GM23248 (cell line): ENCODE measurements around the gene RC3H1. TPM values are rescaled to one million over a fixed set of nuclear protein-coding genes. Genes with fewer than 3 reads are reported as not detected.

Source experiments
- DNase-seq: peaks from one replicate; pipeline ENCODE4 v3.0.0-alpha.2; 2015
- H2AFZ ChIP-seq: fragments of 200-600 bp; sonication (generic); 2 replicates; pipeline ENCODE4 v1.6.1; 2016; ENCODE audit warnings: antibody characterized with exemption
- H3F3A ChIP-seq: fragments of 200-600 bp; sonication (generic); 2 replicates; pipeline ENCODE4 v1.6.1; 2016; ENCODE audit warnings: mild to moderate bottlenecking, antibody characterized with exemption, mixed run types; ENCODE audit not compliant: insufficient read depth
- H3K27ac ChIP-seq: fragments of 200-600 bp; sonication (generic); 2 replicates; pipeline ENCODE4 v1.5.1; 2016; ENCODE audit warnings: mild to moderate bottlenecking
- H3K27me3 ChIP-seq: fragments of 200-600 bp; sonication (generic); replicated peaks from 2 replicates; pipeline ENCODE4 v1.6.1; 2016; ENCODE audit warnings: mild to moderate bottlenecking; ENCODE audit not compliant: insufficient read depth
- H3K36me3 ChIP-seq: fragments of 200-600 bp; sonication (generic); 2 replicates; pipeline ENCODE4 v1.6.1; 2016; ENCODE audit warnings: low read depth, mild to moderate bottlenecking
- H3K4me1 ChIP-seq: fragments of 200-600 bp; sonication (generic); 2 replicates; pipeline ENCODE4 v1.6.1; 2016; ENCODE audit warnings: mild to moderate bottlenecking; ENCODE audit not compliant: insufficient read depth
- H3K4me2 ChIP-seq: fragments of 200-600 bp; sonication (generic); one replicate; pipeline ENCODE4 v1.6.1; 2016; ENCODE audit warnings: mild to moderate bottlenecking; ENCODE audit not compliant: unreplicated experiment
- H3K4me3 ChIP-seq: fragments of 200-600 bp; sonication (generic); 2 replicates; pipeline ENCODE4 v1.5.1; 2016; ENCODE audit warnings: mild to moderate bottlenecking
- H3K79me2 ChIP-seq: fragments of 200-600 bp; sonication (generic); 2 replicates; pipeline ENCODE4 v1.6.1; 2016; ENCODE audit warnings: mild to moderate bottlenecking; ENCODE audit not compliant: insufficient read depth
- H3K9ac ChIP-seq: fragments of 200-600 bp; sonication (generic); 2 replicates; pipeline ENCODE4 v1.6.1; 2016; ENCODE audit warnings: mild to moderate bottlenecking
- H3K9me2 ChIP-seq: fragments of 200-600 bp; sonication (generic); 2 replicates; pipeline ENCODE4 v1.6.1; 2016; ENCODE audit warnings: mixed run types, mild to moderate bottlenecking, moderate library complexity; ENCODE audit not compliant: insufficient read depth
- H3K9me3 ChIP-seq: fragments of 200-600 bp; sonication (generic); one replicate; pipeline ENCODE4 v1.6.1; 2017; ENCODE audit warnings: low read depth
- H4K20me1 ChIP-seq: fragments of 200-600 bp; sonication (generic); 2 replicates; pipeline ENCODE4 v1.6.0; 2016; ENCODE audit not compliant: insufficient read depth
- EZH2 ChIP-seq: fragments of 200-600 bp; sonication (generic); IDR thresholded peaks from 2 replicates; pipeline ENCODE4 v1.6.1; 2018; ENCODE audit warnings: antibody characterized with exemption, mild to moderate bottlenecking; ENCODE audit not compliant: insufficient read depth, poor library complexity, severe bottlenecking
- EZH2phosphoT487 ChIP-seq: fragments of 200-600 bp; sonication (generic); IDR thresholded peaks from 2 replicates; pipeline ENCODE4 v1.6.1; 2018; ENCODE audit warnings: antibody characterized with exemption, moderate library complexity, mild to moderate bottlenecking, low read depth; ENCODE audit not compliant: insufficient read depth
- WGBS, 2 experiments: methylation state at CpG; one replicate each; pipeline ENCODE4 v1.1.6; 2015 to 2017; ENCODE audit warnings: low lambda C conversion rate in 2 of 2, low coverage in 1 of 2; ENCODE audit errors: missing lambda C conversion rate in 2 of 2; 5-methylcytosine and 5-hydroxymethylcytosine counted together
- in situ Hi-C: fragments of 300-500 bp; cut with MboI; formaldehyde crosslinking; loops from 2 replicates; pipeline ENCODE4 v1.15.0; 2020
- polyA plus RNA-seq: library from polyadenylated mRNA; unstranded; fragments of >200 nt; fragmentation: Nextera tagmentation; extraction: Ambion mirVana; gene quantifications from 2 replicates; pipeline ENCODE4 v1.2.1, GENCODE V29; 2016
- total RNA-seq: library from RNA; depleted of rRNA; stranded (reverse); fragments of >200 nt; shearing (Covaris generic); gene quantifications from 2 replicates; pipeline ENCODE4 v1.2.3, GENCODE V29; 2014

Gene RC3H1
- total and polyA plus RNA-seq, 2 experiments from 2014 or later = 5.9 to 18.9 TPM

DNA sequence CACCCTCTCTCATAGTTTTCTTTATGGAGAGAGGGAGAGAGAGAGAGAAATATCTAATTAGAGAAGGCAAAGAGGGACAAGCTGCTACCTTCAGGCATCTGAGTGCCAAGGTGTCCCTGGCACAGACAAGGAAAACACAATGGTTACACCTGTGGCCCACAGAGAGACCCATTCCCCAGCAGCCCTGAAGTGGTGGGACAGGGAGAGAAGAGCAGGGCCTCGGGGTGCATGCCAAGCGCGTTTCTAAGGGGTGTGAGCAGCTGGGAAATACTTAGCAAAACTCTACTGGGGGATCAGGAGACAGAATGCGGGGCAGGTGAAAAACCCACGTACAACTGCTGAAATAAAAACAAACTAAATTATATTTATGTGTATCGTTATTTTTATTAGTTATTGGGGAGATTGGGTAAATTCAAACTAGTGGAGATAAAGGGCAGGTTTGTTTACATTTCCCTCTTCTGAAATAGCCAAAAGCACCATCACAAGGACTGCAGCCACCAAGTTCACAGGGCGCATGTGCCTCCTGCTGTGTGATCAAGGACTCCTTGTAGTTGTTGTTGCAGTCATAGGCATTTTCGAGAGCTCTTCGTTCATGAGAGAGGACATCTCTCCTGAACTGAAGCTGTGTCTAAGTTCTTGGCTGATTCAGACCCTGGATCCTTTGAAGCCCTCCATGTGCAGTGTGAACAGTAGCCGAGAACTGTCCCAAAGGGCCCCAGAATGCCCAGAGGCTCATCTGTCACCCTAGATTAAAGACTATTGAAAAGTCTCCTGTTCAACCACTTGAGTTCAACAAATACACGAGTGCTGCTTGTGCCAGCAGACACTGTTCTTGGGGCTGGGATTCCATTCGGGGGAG, 104.3 kb downstream of the RC3H1 start:
- Histone ChIP-seq H4K20me1 (no peaks in the 10 kb centered on the region), H3K79me2 (no peaks in the 10 kb centered on the region), H3K27ac (no peak overlapping the region), H3F3A (no peaks in the 10 kb centered on the region), H3K36me3 (no peaks in the 10 kb centered on the region), H3K4me3 (no peak overlapping the region), H3K9me2 (no peaks in the 10 kb centered on the region), H3K27me3 (no peaks in the 10 kb centered on the region), H3K9me3 (no peaks in the 10 kb centered on the region), H3K9ac (no peak overlapping the region), H3K4me2 (no peak overlapping the region), H3K4me1 (no peaks in the 10 kb centered on the region), H2AFZ (no peak overlapping the region)
- WGBS, 2 experiments = 67 to 69% methylated on average over 12 of the region's 12 CpGs
- no peak for TF ChIP-seq EZH2
- no peak for TF ChIP-seq EZH2phosphoT487
- in situ Hi-C loops = no loop called here
- DNase-seq = no peak

DNA sequence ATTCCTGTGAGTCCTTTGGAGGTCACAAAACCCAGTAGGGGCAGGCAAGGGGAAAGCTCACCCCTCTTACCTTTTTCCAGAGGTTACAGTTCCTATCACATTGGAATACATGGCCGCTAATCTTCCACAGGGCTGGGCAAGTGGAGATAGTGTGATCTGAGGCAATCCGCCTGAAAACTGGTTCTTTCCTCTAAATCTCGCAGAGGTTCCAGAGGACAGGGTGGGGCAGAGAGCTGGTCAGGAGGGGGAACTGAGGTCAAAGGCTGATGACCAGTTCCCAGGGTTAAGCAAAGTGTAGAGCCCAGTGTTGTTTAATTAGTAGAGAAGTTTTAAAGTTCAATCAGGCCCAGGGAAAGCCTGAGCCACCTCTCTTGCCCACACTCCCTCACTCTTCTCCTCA, 105.0 kb downstream of the RC3H1 start, which contains the start of gene SERPINC1:
Gene SERPINC1, minus strand, starts transcription at position 179 of the 400 bp plus-strand sequence. Its CDS starts 68 bp downstream, at position 111.
- H3K4me1 ChIP-seq = no peaks in the 10 kb centered on the region
- no peak for TF ChIP-seq EZH2
- no peak for TF ChIP-seq EZH2phosphoT487
- H3K79me2 ChIP-seq = no peaks in the 10 kb centered on the region
- H3K4me2 ChIP-seq = no peak within 1 kb of the TSS
- H4K20me1 ChIP-seq = no peaks in the 10 kb centered on the region
- H3K9ac ChIP-seq = no peak within 1 kb of the TSS
- no peak within 1 kb of the TSS for H3K27ac ChIP-seq
- no peak within 1 kb of the TSS for H3K4me3 ChIP-seq
- in situ Hi-C loops = no loop called here
- H3K27me3 ChIP-seq = no peaks in the 10 kb centered on the region
- no peaks in the 10 kb centered on the region for H3K36me3 ChIP-seq
- no peaks in the 10 kb centered on the region for H3K9me3 ChIP-seq
- no peak within 1 kb of the TSS for H2AFZ ChIP-seq
- H3K9me2 ChIP-seq = no peaks in the 10 kb centered on the region
- H3F3A ChIP-seq = no peaks in the 10 kb centered on the region
- DNase-seq = no peak
- 76 to 89% methylated on average over 3 of the region's 3 CpGs for WGBS, 2 experiments

DNA sequence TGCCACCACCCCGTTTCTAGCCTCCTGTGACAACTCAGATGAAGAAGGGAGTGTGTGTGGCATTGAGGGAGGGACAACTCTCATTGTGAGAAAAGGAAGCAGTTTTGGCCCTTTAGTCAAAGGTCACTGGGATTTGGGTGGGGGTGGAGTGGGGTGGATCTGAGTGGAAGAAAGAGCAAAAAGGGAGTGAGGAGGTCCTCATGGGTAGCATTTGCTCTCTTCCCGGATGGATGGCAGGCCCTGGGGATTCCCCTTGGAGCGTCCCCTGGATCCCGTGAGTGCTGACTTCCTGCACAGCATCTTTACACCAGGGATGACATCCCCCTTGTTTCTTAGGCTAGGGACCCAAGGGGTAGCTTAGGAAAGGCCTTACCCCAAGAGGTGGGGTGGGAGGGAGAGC, 105.5 kb downstream of the RC3H1 start:
- Histone ChIP-seq H3K4me3 (no peak overlapping the region), H3K27me3 (no peaks in the 10 kb centered on the region), H4K20me1 (no peaks in the 10 kb centered on the region), H3K27ac (no peak overlapping the region), H3K79me2 (no peaks in the 10 kb centered on the region), H3K4me1 (no peaks in the 10 kb centered on the region), H3K9me3 (no peaks in the 10 kb centered on the region), H3K9me2 (no peaks in the 10 kb centered on the region), H2AFZ (no peak overlapping the region), H3K4me2 (no peak overlapping the region), H3F3A (no peaks in the 10 kb centered on the region), H3K36me3 (no peaks in the 10 kb centered on the region), H3K9ac (no peak overlapping the region)
- TF ChIP-seq EZH2 (no peak), EZH2phosphoT487 (no peak)
- WGBS, 2 experiments = 60 to 67% methylated on average over 4 of the region's 4 CpGs
- in situ Hi-C loops = no loop called here
- DNase-seq = no peak

DNA sequence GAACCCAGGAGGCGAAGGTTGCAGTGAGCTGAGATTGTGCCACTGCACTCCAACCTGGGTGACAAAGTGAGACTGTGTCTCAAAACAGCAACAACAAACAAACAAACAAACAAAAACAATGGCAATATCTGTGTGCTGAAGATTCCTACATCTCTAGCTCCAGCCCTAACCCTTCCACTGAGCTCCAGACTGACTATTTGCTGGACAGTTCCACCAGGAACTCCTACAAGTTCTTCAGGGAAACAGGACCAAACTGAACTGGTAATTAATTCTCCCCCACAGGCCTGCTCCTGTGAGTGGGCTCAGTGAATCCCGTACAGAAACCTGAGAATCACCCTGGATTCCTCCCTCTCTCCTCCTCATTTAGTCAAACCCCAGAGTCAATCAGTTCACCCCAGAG, 106.6 kb downstream of the RC3H1 start:
- in situ Hi-C loops = no loop called here
- Histone ChIP-seq H3K4me2 (no peak overlapping the region), H3K9ac (no peak overlapping the region), H3K36me3 (no peaks in the 10 kb centered on the region), H4K20me1 (no peaks in the 10 kb centered on the region), H3K4me3 (no peak overlapping the region), H3K79me2 (no peaks in the 10 kb centered on the region), H3K27ac (no peak overlapping the region), H2AFZ (no peak overlapping the region), H3K9me2 (no peaks in the 10 kb centered on the region), H3K4me1 (no peaks in the 10 kb centered on the region), H3F3A (no peaks in the 10 kb centered on the region), H3K27me3 (no peaks in the 10 kb centered on the region), H3K9me3 (no peaks in the 10 kb centered on the region)
- no peak for TF ChIP-seq EZH2phosphoT487
- TF ChIP-seq EZH2 = no peak
- no peak for DNase-seq
- 52 to 65% methylated on average over 2 of the region's 2 CpGs for WGBS, 2 experiments
